ENCODE measurements around the gene SRL. TPM values are rescaled to one million over a fixed set of nuclear protein-coding genes. Genes with fewer than 3 reads are reported as not detected.

SRL gene
- total RNA-seq: 27.8 TPM

DNA sequence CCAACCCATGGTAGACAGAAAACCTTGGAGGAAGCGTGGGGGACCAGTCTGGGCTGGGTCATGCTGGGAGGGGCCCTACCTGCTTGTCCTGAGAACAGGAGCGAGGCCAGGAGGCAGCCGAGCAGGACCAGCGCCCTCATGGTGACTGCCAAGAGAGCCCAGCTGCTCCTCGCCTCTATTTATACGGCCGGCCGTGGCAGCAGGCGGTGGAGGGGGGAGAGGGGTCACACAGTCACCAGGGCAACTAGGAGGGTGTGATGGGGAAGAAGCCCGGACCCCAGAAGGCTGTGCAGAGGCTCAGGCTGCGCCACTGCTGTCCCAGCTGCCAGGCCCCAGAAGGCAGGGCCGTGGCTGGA, at the start of gene SRL:
Gene SRL, minus strand, starts transcription at position 153 of the 356 bp plus-strand sequence. Its CDS starts 13 bp downstream, at position 140.
- no peak for DNase-seq

DNA sequence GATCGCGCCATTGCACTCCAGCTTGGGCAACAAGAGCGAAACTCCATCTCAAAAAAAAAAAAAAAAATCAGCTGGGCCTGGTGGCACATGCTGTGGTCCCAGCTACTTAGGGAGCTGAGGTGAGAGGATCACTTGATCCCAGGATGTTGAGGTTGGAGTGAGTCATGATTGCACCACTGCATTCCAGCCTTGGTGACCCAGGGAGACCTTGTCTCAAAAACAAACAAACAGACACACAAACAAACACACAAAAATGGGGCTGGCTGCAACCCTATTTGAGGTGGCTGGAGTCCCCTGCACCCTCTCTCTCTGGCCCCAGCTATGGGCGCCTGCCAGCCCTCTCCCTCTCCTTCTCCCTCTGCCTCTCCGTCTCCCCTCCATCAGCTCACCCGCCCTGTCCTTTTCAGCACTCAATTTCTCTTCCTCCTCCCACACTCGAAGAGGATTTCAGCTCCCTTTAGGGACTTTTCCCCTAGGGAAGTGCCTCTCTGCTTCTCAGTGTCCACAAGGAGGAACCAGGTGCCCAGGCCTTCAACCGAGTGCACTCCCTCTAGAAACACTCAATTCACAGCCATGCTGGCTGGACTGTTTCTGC, 48.5 kb upstream of the SRL start:
- no peak for DNase-seq

DNA sequence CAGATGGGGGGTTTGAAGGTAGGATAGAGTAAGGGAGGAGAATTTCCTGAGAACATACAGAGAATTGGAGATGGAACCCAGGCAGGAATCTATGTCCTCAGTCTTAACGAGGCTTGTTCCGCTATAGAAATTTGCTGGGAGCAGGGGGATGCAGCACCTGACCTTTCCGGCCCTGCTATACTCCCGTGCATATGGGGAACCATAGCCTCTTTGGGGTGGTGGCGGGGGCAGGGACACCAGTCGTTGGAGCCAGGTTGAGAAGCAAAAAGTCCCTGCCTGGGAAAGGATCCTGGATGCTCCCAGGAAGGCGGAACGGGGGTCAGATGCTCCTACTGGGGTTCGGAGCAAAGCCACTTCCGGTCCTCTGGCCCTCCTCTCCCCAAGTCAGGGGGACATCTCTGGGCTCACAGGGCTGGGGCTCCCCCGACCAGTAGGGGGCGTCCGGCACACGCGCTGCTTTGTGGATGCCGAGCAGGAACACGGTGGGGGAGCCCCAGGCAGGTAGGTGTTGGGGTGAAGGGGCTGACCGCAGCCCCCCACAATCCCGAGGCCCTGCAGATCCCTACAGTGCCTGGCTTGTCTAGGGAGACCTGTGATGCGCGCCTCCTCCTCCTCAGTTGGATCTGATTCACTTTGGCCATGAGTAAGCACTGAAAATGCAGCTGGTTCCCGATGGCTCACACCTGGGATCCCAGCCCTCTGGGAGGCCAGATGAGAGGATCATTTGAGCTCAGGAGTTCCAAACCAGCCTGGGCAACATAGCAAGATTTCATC, 46.5 kb upstream of the SRL start:
- DNase-seq: no peak

DNA sequence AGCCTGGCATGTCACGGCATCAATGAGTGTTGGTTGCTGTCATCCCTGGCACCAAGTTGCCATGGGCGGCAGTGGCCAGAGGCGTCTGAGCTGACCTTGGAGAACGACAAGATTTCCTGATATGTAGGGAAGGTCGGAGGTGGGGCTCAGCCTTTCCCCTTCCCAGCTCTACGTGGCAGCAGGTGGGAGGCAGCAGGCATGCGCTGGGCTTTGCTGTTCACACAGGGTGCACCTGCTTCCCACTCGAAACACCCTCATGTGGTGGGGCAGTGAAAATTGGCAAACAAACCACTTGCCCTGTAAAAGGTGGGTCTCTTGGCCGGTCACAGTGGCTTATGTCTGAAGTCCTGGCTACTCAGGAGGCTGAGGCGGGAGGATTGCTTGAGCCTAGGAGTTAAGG, 43.3 kb upstream of the SRL start:
- DNase-seq: no peak

DNA sequence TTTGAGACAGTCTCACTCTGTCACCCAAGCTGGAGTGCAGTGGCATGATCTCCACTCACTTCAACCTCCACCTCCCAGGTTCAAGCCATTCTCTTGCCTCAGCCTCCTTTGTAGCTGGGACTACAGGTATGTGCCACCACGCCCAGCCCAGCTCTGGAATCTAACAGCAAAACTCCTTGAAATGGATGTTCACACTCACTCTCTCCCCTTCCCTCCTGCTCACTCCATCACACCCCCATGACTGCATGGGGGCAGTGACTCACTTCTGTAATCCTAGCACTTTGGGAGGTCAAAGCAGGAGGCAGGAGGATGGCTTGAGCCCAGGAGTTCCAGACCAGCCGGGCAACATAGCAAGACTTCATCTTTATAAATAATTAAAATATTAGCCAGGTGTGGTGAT, 42.1 kb upstream of the SRL start:
- no peak for DNase-seq

DNA sequence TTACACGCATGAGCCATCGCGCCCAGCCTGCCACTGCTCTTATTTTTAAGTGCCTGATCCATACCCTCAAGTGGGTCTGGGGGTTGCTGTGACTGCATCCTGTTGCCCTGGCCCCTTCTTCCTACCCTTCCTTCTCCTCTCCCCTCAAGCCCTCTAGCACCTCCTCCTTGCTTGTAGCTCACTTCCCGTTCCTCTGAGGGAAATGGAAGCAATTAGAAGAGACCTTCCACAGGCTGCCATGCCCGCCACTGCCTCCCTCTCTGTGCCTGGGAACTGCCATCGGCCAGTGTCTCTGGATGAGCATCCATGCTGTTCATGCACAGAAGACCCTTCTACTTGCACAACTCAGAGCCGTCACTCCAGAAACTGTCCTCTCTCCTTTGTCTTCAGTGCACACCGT, 41.6 kb upstream of the SRL start:
- no peak for DNase-seq

DNA sequence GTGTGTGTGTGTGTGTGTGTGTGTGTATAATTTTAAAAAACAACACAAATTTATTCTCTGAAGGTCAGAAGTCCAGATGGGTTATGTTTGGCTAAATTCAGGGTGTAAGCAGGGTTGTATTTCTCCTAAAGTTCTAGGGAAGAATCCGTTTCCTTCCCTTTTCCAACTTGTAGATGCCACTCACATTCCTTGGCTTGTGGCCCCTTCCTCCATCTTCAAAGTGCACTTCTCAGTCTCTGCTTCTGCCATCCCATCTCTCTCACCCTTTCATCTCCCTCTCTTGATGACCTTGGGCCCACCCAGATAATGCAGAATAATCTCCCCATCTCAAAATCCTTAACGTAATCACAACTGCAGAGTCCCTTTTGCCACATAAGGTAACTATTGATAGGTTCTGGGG, 38.7 kb upstream of the SRL start:
- no peak for DNase-seq

DNA sequence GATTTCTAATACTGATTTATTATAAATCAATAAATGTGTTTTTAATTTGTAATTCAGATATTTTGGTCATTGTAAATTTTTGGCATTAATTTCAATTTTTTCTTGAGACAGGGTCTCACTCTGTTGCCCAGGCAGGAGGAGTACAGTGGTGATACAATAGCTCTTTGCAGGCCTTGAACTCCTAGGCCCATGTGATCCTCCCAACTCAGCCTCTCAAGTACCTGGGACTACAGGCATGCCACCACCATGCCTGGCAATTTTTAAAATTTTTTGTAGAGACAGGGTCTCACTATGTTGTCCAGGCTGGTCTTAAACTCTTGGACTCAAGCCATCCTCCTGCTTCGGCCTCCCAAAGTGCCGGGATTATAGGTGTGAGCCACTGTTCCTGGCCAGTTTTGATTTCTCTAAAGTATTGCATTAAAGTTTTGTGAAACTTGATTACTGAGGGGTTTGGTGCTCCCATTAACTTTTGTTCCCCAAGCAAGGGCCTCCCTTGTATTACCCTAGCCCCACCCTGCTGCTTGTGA, 36.2 kb upstream of the SRL start:
- no peak for DNase-seq

DNA sequence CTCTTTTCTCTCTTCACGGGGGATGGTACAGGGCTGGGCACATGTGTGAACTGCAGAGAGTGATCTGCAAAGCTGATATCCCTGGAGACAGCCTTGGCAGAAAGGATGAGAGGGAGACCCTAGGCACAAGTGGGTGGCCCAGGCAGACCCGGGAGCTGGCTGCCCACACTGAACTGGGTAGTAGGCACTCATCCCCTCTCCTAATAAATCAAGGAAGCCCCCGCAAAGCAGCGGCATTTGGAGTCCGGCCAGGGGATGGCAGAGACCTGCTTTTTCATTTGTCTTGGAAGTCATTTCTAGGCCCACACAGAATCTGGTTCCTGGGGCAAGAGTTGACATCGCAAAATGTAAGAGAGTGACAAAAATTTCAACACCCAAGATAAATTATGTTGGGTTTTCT, 34.0 kb upstream of the SRL start:
- no peak for DNase-seq

DNA sequence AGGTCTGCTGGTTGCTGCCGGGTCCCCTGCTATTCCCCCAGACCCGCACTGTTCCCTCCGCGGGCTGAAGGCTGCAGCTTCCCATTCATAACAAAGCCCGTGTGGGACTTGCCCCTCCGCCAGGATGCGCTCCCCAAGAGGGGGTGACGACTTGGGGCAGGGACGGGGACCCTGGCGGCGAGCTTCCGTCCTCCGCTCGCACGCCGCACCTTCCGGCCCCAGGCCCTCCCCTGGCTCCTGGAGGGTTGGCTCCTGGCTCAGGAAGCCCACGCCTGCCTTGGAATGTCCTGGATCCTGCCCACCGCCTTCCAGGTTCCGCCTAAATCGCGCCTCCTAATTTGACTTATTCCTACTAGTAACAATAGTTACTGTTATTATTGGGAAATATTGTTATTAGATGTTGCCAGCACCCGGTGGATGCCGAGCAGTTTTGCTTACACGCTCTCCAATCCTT, 32.0 kb upstream of the SRL start:
- no peak for DNase-seq

DNA sequence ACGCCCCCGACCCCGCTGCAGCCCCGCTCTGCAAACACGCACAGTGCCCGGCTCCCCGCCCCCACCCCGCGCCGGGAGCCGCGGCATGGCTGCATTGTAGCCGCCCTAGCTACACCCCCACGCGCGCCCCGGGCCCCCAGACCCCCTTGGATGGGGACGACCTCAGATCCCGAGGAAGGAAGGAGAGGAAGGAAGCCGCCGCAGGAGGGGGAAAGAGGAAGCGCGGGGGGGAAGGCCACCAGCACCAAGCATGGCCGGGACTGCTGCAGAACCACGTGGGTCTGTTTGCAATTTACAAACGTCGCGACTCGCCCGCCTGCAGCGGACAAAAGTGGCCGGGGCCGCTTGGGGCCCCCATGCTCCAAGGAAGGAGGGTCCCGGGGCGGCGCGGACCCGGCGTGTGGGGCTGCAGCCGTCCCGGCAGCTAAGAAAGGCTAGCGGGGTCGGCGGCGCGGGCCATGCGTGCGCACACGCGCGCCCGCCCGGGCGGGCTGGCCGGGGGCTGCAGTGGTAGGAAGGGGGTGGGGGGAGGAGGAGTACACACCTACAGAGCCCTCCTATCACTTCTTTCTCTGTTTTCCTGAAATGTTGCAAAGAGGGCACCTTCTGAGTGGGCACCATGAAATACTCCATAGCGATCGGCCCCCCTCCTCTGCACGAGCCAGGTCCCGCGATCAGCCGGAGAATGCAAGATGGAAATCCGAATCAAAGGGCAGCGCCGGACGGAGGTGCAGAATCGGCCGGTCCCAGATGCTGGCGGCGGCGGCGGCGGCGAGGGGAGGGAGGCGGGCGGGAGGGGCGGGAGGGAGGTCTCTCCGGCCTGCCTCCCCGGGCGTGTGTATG, 30.5 kb upstream of the SRL start:
- no peak for DNase-seq

DNA sequence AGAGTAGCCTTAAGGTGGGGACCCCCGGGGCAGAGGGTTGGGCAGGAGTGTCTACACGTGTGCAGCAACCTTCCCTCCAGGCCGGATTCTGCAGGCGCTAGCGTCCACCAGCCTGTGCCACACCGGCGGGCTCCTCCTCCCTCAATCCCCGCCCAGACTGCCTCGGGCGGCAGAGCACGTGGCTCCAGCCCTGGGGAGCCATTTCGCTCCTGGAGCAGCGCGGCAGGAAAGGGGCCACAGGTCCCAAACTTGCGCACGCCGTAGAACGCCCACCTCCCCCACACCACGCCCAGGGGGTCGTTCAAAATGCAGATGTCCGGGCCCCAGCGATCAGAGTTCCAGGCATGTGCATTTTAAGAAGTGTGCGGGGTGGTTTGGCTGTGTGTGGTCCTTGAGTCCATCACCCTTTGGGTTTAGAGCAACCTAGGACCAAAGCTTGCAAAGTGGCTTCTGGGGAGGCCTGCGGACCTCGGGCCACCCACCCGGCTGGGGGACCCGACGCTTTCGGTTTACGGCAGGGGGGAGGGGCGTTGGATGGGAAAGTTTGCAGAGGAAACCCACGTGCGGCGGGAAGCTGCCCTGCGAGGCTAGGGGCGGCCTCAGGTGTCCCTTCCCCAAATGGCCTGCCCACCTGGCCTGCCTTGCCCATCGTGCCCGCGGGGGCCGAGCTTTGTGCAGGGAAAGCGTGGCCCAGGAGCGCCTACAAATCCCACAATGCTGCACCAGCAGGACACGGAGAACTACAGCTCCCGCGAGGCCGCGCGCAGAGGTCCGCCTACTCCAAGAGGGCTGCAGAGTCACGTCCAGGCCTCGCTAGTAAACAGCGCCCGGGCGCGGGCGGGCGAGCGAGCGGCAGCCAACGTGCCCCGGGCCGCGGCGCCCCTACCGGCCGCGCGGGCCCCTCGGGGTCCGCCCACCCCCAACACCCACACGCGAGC, 29.6 kb upstream of the SRL start:
- peak; percentile 78 for DNase-seq

DNA sequence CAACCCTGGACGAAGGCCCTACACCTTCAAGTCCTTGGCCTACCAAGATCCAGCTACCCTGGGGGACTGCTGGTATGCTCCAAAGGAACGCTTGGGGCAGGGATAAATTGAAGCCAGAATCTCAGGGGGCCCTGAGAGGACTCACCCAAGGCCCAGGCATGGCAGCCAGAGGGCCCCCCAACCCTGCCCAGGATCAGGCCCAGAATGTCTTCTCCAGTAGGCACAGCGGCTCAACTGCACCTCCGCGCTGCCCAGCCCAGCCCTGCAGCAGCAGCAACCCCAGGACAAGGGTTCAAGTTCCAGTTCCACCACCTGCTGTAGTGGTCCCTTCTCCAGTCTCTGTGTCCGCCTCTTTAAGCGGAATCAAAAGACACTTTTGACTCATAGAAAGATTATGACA, 28.7 kb upstream of the SRL start:
- DNase-seq: no peak

DNA sequence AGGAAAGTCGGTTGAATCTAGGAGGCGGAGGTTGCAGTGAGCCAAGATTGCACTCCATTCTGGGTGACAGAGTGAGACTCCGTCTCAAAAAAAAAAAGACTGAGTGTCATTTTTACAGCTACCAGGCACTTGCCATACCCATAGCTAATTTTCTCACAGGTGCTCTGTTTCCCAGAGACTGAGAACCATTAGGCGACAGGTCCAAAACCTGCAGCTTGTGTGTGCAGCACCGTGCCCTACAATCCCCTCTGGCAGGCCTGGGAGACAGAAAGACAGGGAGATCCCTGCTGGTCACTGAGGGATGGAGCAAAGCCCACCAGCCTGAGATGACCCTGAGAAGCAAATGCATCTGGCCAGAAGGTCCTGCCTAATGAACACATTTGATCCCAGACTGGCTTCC, 28.2 kb upstream of the SRL start:
- DNase-seq: no peak

DNA sequence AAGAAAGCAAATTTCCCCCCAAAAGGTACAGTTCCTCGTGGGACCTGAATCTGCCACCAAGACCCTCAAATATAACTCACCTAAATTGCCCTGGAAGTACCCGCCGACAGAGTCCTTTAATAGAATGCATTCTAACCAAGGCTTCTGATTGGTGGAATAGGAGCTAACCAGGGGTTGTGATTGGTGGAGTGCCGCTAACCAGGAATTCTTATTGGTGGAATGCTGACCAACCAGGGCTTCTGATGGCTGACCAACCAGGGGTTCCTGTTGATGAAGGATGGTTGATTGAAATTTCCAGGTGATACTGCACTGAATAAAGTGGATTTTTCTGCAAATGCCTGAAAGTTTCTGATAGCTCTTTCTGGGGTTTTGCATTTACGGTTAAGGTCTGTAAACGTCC, 24.5 kb upstream of the SRL start:
- no peak for DNase-seq

DNA sequence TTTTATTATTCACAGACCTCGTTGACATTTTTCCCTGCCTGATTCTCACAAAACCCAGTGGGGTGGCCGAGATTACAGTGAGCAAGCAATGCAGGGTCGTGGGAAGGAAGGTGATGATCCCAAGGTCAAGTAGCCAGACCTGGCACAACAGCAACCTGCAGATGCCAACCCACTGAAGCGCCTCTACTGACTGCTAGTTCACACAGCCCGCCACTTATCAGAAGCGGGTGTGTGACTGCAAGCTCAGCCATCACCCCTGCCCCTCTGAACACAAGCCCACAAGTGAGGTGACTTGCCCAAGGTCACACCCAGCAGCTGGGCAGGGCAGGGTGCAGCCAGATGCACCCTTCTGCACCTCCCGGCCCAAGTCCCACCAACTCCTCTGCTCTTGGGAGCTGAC, 23.8 kb upstream of the SRL start:
- DNase-seq: no peak

DNA sequence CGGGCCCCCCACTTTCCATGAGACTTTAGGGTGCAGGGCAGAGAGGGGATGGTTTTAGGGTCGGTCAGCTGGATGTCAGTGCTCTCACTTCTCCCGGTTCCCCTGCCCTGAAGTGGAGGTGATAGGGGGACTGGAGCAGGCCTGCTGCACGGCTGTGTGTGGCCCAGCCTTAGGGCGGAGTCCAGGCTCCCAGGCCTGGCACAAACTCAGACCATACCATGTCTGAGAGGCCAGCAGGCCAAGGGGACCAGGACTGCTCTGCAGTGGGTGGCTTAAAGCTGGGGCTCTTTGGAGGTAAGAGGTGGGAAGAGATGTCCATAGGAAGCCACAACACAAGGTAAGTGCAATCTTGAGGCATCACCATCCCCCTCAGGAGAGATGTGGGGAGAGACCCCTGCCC, 22.7 kb upstream of the SRL start:
- no peak for DNase-seq

DNA sequence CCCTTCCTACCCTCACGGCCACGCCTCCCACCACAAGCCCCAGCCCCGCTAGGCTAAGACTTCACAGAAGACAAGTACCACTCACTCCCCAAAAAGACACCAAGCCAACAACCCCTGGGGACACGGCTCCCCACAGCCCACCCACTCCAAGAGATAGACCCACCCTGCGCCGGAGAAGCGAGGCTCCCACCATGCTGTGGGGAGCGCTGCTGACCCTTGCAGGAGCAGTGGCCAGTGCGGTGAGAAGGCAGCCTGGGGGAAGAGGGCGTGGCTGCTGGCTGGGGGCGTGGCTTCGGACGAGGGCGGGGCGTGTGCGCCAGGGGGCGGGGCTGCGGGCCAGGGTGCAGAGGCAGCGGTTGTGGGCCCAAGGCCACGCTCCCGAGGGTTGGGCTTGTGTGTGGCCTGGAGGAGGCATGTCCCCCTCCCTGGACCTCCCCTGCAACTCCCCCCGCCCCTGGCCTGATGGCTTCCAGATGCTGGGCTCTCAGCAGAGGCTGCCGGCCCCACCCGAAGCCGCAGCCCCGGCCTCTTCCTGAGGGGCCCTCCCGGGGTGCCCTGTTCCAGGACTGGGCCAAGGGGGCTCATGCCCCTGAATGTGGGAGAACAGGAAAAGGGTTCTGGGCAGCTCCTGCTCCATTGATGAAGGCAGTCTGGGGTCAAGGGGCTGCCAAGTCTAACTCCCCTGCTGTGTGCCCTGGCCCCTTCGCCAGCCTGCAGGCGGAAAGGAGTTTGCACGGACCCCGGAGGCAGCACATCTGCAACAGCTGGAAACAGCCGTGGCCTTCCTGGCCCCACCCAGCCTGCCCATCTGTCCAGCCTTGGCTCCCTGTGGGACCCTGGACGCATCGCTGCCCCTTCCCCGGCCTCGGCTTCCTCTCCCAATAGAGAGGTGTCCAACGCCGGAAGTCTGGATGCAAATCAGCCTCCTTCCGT, 21.9 kb upstream of the SRL start:
- peak; percentile 91 for DNase-seq

DNA sequence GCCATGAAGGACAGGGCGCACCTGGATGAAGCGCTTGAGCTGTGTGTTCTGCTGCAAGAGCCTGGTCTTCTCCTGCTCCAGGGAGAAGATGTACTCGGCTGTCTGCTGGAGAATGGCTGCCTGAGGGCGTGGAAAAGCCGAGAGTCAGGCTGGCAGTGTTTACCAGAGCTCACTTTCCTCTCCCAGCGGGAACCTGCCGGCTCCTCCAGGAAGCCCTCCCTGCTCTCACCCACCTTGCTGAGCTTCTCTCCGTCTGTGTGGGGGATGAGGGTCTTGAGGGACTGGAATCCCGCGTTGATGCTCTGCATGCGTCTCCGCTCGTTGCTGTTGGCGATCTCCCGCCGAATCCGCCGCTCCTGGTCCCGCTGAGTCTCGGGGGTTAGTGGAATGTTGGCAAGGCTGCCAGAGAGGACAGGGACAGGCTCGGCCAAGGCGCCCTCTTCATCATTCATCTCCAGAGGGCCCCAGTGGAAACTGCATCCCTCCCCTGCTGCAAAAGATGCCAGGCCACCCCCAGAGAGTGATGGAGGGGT, 20.5 kb upstream of the SRL start:
- DNase-seq: no peak

DNA sequence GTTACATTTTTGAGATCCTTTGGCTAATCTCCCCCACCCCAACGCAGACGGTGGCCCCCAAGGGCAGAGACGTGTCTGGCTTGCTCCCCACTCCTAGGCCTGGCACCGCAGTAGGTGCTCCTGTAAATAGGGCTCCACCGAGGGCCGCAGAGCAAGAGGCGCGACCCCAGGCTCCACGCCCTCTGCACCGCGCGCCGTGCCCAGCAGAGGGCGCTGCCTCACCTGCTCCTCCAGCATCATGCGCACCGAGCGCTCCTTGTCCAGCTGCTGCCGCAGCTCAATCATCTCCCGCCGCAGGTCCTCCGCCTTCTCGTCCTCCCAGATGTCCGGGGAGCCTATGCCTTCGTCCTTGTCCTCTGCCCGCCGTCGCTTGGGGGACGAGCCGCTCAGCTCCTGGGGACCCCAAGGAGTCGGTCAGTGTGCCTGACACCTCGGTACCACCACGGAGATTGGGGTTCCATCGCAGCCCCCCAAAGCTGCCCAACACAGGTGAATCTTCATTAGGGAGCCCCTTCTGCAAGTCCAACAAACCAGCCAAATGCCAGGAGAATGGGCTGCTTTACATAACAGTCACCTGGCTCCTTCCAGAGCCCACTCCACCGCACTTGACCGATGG, 19.8 kb upstream of the SRL start:
- no peak for DNase-seq

Data from skin of body (tissue), 2 donors.